ENCODE results near the gene MINPP1.

DNA sequence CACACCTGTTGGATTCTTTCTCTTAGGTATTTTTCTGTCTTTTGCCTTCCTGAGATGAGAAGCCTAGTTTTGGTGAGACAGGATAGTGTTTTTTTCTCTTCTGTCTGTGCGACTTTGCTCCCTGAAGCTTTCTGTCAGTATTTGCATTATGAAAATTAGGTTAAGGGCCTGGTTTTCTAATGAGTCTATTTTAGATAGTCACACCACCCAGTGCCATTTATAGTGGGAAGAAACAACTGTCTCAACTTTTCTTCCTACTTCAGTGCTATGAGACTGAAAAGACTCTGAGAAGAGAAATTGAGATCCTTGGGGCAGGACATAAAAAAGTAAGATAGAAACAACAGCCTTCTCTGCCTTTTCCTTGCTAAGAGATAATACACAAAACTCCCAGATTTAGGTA lies 53.6 kb downstream of the MINPP1 start:
- TF ChIP-seq EZH2 (IDR thresholded peaks at IDR 0.05; ENCODE audit: borderline replicate concordance, low read length) = no peak
- no peak for TF ChIP-seq CTCF (IDR thresholded peaks at IDR 0.05; ENCODE audit: low read length)
